Loucy (cell line): ENCODE results near the gene SPATA33.
"Not testable (repeated sequence)": the region's sequence is repeated elsewhere in the genome, so short reads cannot be mapped to it uniquely, and the experiment has no call there.

ENCODE experiments used
- H2AFZ ChIP-seq: fragments of 200-600 bp; sonication (generic); 2 replicates; pipeline ENCODE4 v1.6.0; 2016; ENCODE audit warnings: antibody characterized with exemption, mild to moderate bottlenecking, low read length, moderate library complexity
- H3F3A ChIP-seq: fragments of 200-600 bp; 2 replicates; pipeline ENCODE4 v1.6.0; 2016; ENCODE audit warnings: antibody characterized with exemption, low read depth, mild to moderate bottlenecking
- H3K27me3 ChIP-seq: fragments of 200-600 bp; sonication (generic); 2 replicates; pipeline ENCODE4 v1.6.1; 2014; ENCODE audit warnings: low read length, mild to moderate bottlenecking; ENCODE audit not compliant: insufficient read depth, poor library complexity, severe bottlenecking
- H3K36me3 ChIP-seq: fragments of 200-600 bp; sonication (generic); 2 replicates; pipeline ENCODE4 v1.6.1; 2016; ENCODE audit warnings: low read length; ENCODE audit not compliant: insufficient read depth
- H3K4me1 ChIP-seq: fragments of 200-600 bp; sonication (generic); 2 replicates; pipeline ENCODE4 v1.5.1; 2014; ENCODE audit warnings: low read length, mild to moderate bottlenecking; ENCODE audit not compliant: insufficient read depth, poor library complexity, severe bottlenecking
- H3K4me2 ChIP-seq: fragments of 200-600 bp; sonication (generic); 2 replicates; pipeline ENCODE4 v1.6.0; 2014; ENCODE audit warnings: antibody characterized with exemption, low read length, low read depth, mild to moderate bottlenecking; ENCODE audit not compliant: poor library complexity, severe bottlenecking
- H3K4me3 ChIP-seq: fragments of 200-600 bp; sonication (generic); 2 replicates; pipeline ENCODE4 v1.5.1; 2014; ENCODE audit warnings: low read length, mild to moderate bottlenecking, mixed read lengths; ENCODE audit not compliant: poor library complexity, severe bottlenecking
- H3K79me2 ChIP-seq: fragments of 200-600 bp; sonication (generic); 2 replicates; pipeline ENCODE4 v1.6.1; 2014; ENCODE audit warnings: low read length; ENCODE audit not compliant: insufficient read depth
- H3K9ac ChIP-seq: fragments of 200-600 bp; sonication (generic); 2 replicates; pipeline ENCODE4 v1.6.0; 2014; ENCODE audit warnings: mild to moderate bottlenecking, low read depth, low read length, moderate library complexity; ENCODE audit not compliant: poor library complexity, severe bottlenecking
- H3K9me2 ChIP-seq: fragments of 200-600 bp; sonication (generic); replicated peaks from 2 replicates; pipeline ENCODE4 v1.6.1; 2016; ENCODE audit warnings: low read depth, low read length, mixed read lengths
- H3K9me3 ChIP-seq: fragments of 200-600 bp; sonication (generic); 2 replicates; pipeline ENCODE4 v1.6.1; 2014; ENCODE audit warnings: mild to moderate bottlenecking, antibody characterized with exemption, low read length, low read depth; ENCODE audit not compliant: insufficient read depth
- H4K20me1 ChIP-seq: fragments of 200-600 bp; sonication (generic); 2 replicates; pipeline ENCODE4 v1.6.0; 2014; ENCODE audit warnings: antibody characterized with exemption, low read length, mild to moderate bottlenecking; ENCODE audit not compliant: insufficient read depth, poor library complexity, severe bottlenecking
- EZH2phosphoT487 ChIP-seq: fragments of 200-600 bp; IDR thresholded peaks from 2 replicates; pipeline ENCODE4 v1.6.1; 2018; ENCODE audit warnings: antibody characterized with exemption, mild to moderate bottlenecking, moderate library complexity, borderline replicate concordance
- TF ChIP-seq, protein P1 (sequence below): fragments of 200-600 bp; sonication (generic); conservative IDR thresholded peaks from 2 replicates; pipeline ENCODE4 v1.5.1; 2014; ENCODE audit warnings: mild to moderate bottlenecking, antibody characterized with exemption, low read length

The SPATA33 gene

DNA sequence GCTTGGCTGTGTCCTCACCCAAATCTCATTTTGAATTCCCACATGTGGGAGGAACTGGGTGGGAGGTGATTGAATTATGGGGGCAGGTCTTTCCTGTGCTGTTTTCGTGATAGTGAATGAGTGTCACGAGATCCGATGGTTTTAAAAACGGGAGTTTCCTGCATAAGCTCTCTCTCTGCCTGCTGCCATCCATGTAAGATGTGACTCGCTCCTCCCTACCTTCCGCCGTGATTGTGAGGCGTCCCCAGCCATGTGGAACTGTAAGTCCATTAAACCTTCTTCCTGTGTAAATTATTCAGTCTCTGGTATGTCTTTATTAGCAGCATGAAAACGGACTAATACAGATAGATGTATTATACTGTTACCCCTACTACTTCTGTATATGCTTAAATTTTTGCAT is 3.6 kb downstream of the SPATA33 start:
- H3F3A ChIP-seq: no peaks in the 10 kb centered on the region
- no peak overlapping the region for H3K4me2 ChIP-seq
- no peaks in the 10 kb centered on the region for H3K27me3 ChIP-seq
- no peak overlapping the region for H2AFZ ChIP-seq
- H3K36me3 ChIP-seq: no peaks in the 10 kb centered on the region
- H3K9me2 ChIP-seq: no peaks in the 10 kb centered on the region
- no peak overlapping the region for H3K4me3 ChIP-seq
- TF ChIP-seq EZH2phosphoT487: no peak
- TF ChIP-seq, protein P1, sequence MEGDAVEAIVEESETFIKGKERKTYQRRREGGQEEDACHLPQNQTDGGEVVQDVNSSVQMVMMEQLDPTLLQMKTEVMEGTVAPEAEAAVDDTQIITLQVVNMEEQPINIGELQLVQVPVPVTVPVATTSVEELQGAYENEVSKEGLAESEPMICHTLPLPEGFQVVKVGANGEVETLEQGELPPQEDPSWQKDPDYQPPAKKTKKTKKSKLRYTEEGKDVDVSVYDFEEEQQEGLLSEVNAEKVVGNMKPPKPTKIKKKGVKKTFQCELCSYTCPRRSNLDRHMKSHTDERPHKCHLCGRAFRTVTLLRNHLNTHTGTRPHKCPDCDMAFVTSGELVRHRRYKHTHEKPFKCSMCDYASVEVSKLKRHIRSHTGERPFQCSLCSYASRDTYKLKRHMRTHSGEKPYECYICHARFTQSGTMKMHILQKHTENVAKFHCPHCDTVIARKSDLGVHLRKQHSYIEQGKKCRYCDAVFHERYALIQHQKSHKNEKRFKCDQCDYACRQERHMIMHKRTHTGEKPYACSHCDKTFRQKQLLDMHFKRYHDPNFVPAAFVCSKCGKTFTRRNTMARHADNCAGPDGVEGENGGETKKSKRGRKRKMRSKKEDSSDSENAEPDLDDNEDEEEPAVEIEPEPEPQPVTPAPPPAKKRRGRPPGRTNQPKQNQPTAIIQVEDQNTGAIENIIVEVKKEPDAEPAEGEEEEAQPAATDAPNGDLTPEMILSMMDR: no peak
- no peaks in the 10 kb centered on the region for H3K9me3 ChIP-seq
- no peak overlapping the region for H3K9ac ChIP-seq
- H3K79me2 ChIP-seq: peaks cover 26% of the 10 kb centered on the region
- H3K4me1 ChIP-seq: peaks cover 4% of the 10 kb centered on the region
- peaks cover 7% of the 10 kb centered on the region for H4K20me1 ChIP-seq

DNA sequence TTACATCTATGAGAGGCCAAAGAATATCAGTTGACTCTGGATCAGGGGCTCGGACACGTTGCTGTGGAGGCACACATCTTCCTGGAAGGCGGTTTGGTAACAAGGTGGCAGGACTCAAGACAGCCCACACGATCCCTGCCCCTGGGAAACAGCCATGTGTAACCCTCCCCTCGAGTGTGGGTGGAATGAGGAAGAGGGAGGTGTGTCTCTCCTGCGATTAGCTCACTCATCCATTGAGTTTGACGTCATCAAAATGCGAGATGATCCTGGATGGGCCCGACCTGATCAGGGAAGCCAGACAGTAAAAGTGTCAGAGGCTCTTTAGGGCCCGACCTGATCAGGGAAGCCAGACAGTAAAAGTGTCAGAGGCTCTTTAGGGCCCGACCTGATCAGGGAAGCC is 6.6 kb downstream of the SPATA33 start:
- not testable (repeated sequence) for H3K36me3 ChIP-seq, H3K79me2 ChIP-seq, H3F3A ChIP-seq, H3K27me3 ChIP-seq, H3K4me3 ChIP-seq, H3K9me3 ChIP-seq, H2AFZ ChIP-seq, H3K4me1 ChIP-seq, H3K4me2 ChIP-seq, H4K20me1 ChIP-seq, H3K9ac ChIP-seq, H3K9me2 ChIP-seq

DNA sequence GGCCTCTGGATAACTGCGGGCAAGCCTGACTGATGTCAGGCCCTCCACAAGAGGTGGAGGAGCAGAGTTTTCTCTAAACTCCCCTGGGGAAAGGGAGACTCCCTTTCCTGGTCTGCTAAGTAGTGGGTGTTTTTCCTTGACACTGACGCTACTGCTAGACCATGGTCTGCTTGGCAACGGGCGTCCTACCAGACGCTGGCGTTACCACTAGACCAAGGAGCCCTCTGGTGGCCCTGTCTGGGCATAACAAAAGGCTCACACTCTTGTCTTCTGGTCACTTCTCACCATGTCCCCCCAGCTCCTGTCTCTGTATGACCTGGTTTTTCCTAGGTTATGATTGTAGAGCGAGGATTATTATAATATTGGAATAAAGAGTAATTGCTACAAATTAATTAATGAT is 9.4 kb downstream of the SPATA33 start:
- H3K9ac ChIP-seq, H4K20me1 ChIP-seq, H3K79me2 ChIP-seq, H3F3A ChIP-seq, H3K9me2 ChIP-seq, H2AFZ ChIP-seq, H3K27me3 ChIP-seq, H3K9me3 ChIP-seq, H3K4me2 ChIP-seq, H3K4me3 ChIP-seq, H3K36me3 ChIP-seq: not testable (repeated sequence)
- TF ChIP-seq, protein P1: 0 out of 2 replicates have a peak, but pooled peaks have one; percentile 16
- H3K4me1 ChIP-seq: peaks cover 18% of the 10 kb centered on the region

DNA sequence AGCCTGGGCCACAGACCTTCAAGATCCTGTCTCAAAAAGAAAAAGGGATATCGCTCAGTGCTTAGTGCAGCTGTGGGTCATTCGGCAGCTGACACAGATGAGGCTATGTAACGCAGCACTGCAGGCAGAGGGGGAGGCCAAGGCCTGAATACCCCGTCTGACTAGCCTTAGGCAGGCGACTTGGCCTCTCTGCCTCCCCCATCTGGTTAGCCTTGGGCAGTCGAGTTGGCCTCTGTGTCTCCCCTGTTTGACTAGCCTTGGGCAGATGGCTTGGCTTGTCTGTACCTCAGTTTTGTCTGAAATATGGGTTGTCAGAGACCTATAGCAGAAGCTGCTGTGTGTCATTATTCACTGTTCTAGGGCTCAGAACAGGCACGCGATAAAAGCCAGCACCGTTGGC is 10.0 kb downstream of the SPATA33 start:
- Histone ChIP-seq H4K20me1 (no peaks in the 10 kb centered on the region), H3K79me2 (no peaks in the 10 kb centered on the region), H3K4me2 (peak overlapping the region; percentile 38), H3K9me3 (no peaks in the 10 kb centered on the region), H3K27me3 (no peaks in the 10 kb centered on the region), H3K9me2 (no peaks in the 10 kb centered on the region), H3K4me1 (peaks cover 25% of the 10 kb centered on the region), H3K36me3 (no peaks in the 10 kb centered on the region), H3K9ac (no peak overlapping the region), H3F3A (no peaks in the 10 kb centered on the region), H2AFZ (no peak overlapping the region), H3K4me3 (no peak overlapping the region)
- no peak for TF ChIP-seq EZH2phosphoT487
- TF ChIP-seq, protein P1: no peak
